Measurements from ENCODE around the gene MSI2.

GRCh38 chr17:57541472-57542394 lies 285.4 kb downstream of the MSI2 start:
- TF ChIP-seq ZNF274 (IDR thresholded peaks at IDR 0.05; ENCODE audit: low read depth, low read length) = no peak
- TF ChIP-seq SUZ12 (IDR thresholded peaks at IDR 0.05; ENCODE audit: extremely low read depth, insufficient read depth, insufficient read length) = no peak
